Measurements from ENCODE around the gene ROBO3. TPM values are rescaled to one million over a fixed set of nuclear protein-coding genes. Genes with fewer than 3 reads are reported as not detected.

Gene ROBO3
- total RNA-seq, 1 experiment from 2014 or later, result 21.3 TPM

DNA sequence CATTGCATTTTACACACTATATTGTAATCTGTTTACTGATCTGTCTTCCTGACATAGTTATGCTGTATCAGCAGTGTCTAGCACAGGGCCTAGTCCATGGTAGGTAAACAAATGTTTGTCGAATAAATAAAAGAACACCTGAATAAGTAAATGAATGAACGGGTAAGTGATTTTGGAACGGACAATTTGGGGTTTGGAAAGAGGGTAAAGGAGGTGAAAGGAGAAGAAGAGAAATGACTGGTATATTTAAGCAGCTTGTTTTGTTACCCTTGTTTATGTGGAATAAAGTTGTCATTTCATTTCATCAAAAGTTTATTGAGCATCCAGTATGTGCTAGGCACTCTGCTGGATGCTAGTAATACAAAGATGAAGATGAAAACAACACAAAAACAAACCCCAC lies 53.7 kb downstream of the ROBO3 start, which contains the start of gene HEPN1:
HEPN1 (plus strand) TSS at position 301 of the 400 bp plus-strand sequence.
- H3K27me3 Mint-ChIP-seq (ENCODE audit: low read depth), result peaks cover 90% of the 10 kb centered on the region
- TF ChIP-seq, protein P1, sequence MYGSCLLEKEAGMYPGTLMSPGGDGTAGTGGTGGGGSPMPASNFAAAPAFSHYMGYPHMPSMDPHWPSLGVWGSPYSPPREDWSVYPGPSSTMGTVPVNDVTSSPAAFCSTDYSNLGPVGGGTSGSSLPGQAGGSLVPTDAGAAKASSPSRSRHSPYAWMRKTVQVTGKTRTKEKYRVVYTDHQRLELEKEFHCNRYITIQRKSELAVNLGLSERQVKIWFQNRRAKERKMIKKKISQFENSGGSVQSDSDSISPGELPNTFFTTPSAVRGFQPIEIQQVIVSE (CRISPR knock-in tag; IDR thresholded peaks at IDR 0.05; ENCODE audit: borderline replicate concordance), result no peak
- no peak for TF ChIP-seq PRRX2 (CRISPR knock-in tag; IDR thresholded peaks at IDR 0.05)
- no peak for TF ChIP-seq FOXP4 (CRISPR knock-in tag; IDR thresholded peaks at IDR 0.05)
- TF ChIP-seq, protein P2, sequence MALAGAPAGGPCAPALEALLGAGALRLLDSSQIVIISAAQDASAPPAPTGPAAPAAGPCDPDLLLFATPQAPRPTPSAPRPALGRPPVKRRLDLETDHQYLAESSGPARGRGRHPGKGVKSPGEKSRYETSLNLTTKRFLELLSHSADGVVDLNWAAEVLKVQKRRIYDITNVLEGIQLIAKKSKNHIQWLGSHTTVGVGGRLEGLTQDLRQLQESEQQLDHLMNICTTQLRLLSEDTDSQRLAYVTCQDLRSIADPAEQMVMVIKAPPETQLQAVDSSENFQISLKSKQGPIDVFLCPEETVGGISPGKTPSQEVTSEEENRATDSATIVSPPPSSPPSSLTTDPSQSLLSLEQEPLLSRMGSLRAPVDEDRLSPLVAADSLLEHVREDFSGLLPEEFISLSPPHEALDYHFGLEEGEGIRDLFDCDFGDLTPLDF (CRISPR knock-in tag; IDR thresholded peaks at IDR 0.05), result no peak
- TF ChIP-seq, protein P3, sequence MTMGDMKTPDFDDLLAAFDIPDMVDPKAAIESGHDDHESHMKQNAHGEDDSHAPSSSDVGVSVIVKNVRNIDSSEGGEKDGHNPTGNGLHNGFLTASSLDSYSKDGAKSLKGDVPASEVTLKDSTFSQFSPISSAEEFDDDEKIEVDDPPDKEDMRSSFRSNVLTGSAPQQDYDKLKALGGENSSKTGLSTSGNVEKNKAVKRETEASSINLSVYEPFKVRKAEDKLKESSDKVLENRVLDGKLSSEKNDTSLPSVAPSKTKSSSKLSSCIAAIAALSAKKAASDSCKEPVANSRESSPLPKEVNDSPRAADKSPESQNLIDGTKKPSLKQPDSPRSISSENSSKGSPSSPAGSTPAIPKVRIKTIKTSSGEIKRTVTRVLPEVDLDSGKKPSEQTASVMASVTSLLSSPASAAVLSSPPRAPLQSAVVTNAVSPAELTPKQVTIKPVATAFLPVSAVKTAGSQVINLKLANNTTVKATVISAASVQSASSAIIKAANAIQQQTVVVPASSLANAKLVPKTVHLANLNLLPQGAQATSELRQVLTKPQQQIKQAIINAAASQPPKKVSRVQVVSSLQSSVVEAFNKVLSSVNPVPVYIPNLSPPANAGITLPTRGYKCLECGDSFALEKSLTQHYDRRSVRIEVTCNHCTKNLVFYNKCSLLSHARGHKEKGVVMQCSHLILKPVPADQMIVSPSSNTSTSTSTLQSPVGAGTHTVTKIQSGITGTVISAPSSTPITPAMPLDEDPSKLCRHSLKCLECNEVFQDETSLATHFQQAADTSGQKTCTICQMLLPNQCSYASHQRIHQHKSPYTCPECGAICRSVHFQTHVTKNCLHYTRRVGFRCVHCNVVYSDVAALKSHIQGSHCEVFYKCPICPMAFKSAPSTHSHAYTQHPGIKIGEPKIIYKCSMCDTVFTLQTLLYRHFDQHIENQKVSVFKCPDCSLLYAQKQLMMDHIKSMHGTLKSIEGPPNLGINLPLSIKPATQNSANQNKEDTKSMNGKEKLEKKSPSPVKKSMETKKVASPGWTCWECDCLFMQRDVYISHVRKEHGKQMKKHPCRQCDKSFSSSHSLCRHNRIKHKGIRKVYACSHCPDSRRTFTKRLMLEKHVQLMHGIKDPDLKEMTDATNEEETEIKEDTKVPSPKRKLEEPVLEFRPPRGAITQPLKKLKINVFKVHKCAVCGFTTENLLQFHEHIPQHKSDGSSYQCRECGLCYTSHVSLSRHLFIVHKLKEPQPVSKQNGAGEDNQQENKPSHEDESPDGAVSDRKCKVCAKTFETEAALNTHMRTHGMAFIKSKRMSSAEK (CRISPR knock-in tag; IDR thresholded peaks at IDR 0.05; ENCODE audit: borderline replicate concordance), result no peak
- no peak for TF ChIP-seq ZNF396 (CRISPR knock-in tag; IDR thresholded peaks at IDR 0.05; ENCODE audit: borderline replicate concordance)
- no peak for TF ChIP-seq ZNF423 (CRISPR knock-in tag; IDR thresholded peaks at IDR 0.05)
- TF ChIP-seq NR3C1 (CRISPR knock-in tag; conservative IDR thresholded peaks at IDR 0.05; ENCODE audit: low read depth), result no peak
- no peak for TF ChIP-seq MXD4 (CRISPR knock-in tag; IDR thresholded peaks at IDR 0.05; ENCODE audit: borderline replicate concordance)
- TF ChIP-seq GABPB1 (CRISPR knock-in tag; IDR thresholded peaks at IDR 0.05), result no peak
- no peak for TF ChIP-seq ZNF512 (CRISPR knock-in tag; IDR thresholded peaks at IDR 0.05; ENCODE audit: borderline replicate concordance)
- no peak for TF ChIP-seq SP1 (CRISPR knock-in tag; conservative IDR thresholded peaks at IDR 0.05)
- no peak for TF ChIP-seq GTF2I (CRISPR knock-in tag; conservative IDR thresholded peaks at IDR 0.05)
- no peak for TF ChIP-seq MYBL2 (CRISPR knock-in tag; IDR thresholded peaks at IDR 0.05)

GRCh38 chr11:124919898-124920297 lies 54.7 kb downstream of the ROBO3 start:
- CTCF ChIA-PET, result interaction anchor here (0.6 to 2.1 kb wide), 7 partner anchors 15 to 509 kb away, joined by 3 to 11 read pairs (median 4); partner anchors contain the start of gene HEPACAM
- DNase-seq (ENCODE audit: low spot score) (no peak), ATAC-seq (no peak)
- no peaks in the 10 kb centered on the region; the same call in 1 of the 2 replicates for H3K36me3 Mint-ChIP-seq
- no peak overlapping the region for H3K4me3 Mint-ChIP-seq
- no peak overlapping the region for H3K27ac Mint-ChIP-seq
- H3K9me3 Mint-ChIP-seq, result peaks cover 8% of the 10 kb centered on the region
- TF ChIP-seq, protein P4, sequence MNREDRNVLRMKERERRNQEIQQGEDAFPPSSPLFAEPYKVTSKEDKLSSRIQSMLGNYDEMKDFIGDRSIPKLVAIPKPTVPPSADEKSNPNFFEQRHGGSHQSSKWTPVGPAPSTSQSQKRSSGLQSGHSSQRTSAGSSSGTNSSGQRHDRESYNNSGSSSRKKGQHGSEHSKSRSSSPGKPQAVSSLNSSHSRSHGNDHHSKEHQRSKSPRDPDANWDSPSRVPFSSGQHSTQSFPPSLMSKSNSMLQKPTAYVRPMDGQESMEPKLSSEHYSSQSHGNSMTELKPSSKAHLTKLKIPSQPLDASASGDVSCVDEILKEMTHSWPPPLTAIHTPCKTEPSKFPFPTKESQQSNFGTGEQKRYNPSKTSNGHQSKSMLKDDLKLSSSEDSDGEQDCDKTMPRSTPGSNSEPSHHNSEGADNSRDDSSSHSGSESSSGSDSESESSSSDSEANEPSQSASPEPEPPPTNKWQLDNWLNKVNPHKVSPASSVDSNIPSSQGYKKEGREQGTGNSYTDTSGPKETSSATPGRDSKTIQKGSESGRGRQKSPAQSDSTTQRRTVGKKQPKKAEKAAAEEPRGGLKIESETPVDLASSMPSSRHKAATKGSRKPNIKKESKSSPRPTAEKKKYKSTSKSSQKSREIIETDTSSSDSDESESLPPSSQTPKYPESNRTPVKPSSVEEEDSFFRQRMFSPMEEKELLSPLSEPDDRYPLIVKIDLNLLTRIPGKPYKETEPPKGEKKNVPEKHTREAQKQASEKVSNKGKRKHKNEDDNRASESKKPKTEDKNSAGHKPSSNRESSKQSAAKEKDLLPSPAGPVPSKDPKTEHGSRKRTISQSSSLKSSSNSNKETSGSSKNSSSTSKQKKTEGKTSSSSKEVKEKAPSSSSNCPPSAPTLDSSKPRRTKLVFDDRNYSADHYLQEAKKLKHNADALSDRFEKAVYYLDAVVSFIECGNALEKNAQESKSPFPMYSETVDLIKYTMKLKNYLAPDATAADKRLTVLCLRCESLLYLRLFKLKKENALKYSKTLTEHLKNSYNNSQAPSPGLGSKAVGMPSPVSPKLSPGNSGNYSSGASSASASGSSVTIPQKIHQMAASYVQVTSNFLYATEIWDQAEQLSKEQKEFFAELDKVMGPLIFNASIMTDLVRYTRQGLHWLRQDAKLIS (CRISPR knock-in tag; IDR thresholded peaks at IDR 0.05; ENCODE audit: borderline replicate concordance), result no peak
- no peak for TF ChIP-seq ETV6 (CRISPR knock-in tag; IDR thresholded peaks at IDR 0.05)
- TF ChIP-seq SMAD4 (CRISPR knock-in tag; IDR thresholded peaks at IDR 0.05), result no peak
- H3K4me1 Mint-ChIP-seq, result no peaks in the 10 kb centered on the region
- POLR2A ChIA-PET, result interaction anchor here (2.4 kb wide), 1 partner anchor 44 kb away, joined by 7 read pairs; no protein-coding TSS in a partner anchor
- H3K27me3 Mint-ChIP-seq (ENCODE audit: low read depth), result peaks cover 92% of the 10 kb centered on the region

More for the DNA sequence above, 53.7 kb downstream of the ROBO3 start, which contains the start of gene HEPN1:
- ATAC-seq (no peak), DNase-seq (ENCODE audit: low spot score) (no peak)
- Mint-ChIP-seq H3K36me3 (peaks cover 3% of the 10 kb centered on the region; the same call in 1 of the 2 replicates), H3K4me1 (no peaks in the 10 kb centered on the region), H3K4me3 (no peak within 1 kb of the TSS), H3K9me3 (peaks cover 15% of the 10 kb centered on the region), H3K27ac (no peak within 1 kb of the TSS)
- POLR2A ChIA-PET, result no interaction called here
- CTCF ChIA-PET, result interaction anchor here (0.6 to 1.1 kb wide), 2 partner anchors 155 to 161 kb away, joined by 3 read pairs; no protein-coding TSS in a partner anchor

All from WTC11 (cell line).